ENCODE measurements around the gene NUP214.
A peak's percentile ranks its signal among the peaks of the same experiment; 100 is the strongest.
"Not testable (repeated sequence)": the region's sequence is repeated elsewhere in the genome, so short reads cannot be mapped to it uniquely, and the experiment has no call there.

Gene NUP214

GRCh38 chr9:131167936-131168335 lies 42.5 kb downstream of the NUP214 start:
- DNase-seq: no peak

- no peak for DNase-seq
These were observed 44.3 kb downstream of the NUP214 start for GRCh38 chr9:131169563-131170240.

GRCh38 chr9:131173995-131174394 lies 48.6 kb downstream of the NUP214 start:
- no peak for DNase-seq

GRCh38 chr9:131174681-131175239 lies 49.4 kb downstream of the NUP214 start:
- no peak for DNase-seq

- DNase-seq: no peak
These were observed 52.5 kb downstream of the NUP214 start for GRCh38 chr9:131177898-131178297.

- DNase-seq: peak; percentile 89
These were observed 53.0 kb downstream of the NUP214 start for GRCh38 chr9:131178382-131178781.

GRCh38 chr9:131178926-131179325 lies 53.5 kb downstream of the NUP214 start:
- DNase-seq: peak; percentile 37

GRCh38 chr9:131179561-131180219 lies 54.3 kb downstream of the NUP214 start:
- DNase-seq: no peak

- DNase-seq: peak; percentile 94
These were observed 55.1 kb downstream of the NUP214 start for GRCh38 chr9:131180454-131180853.

GRCh38 chr9:131181091-131181681 lies 55.8 kb downstream of the NUP214 start:
- DNase-seq: peak; percentile 52

- DNase-seq: no peak
These were observed 60.5 kb downstream of the NUP214 start for GRCh38 chr9:131185924-131186323.

- DNase-seq: no peak
These were observed 61.2 kb downstream of the NUP214 start for GRCh38 chr9:131186622-131187021.

- DNase-seq: no peak
These were observed 62.6 kb downstream of the NUP214 start for GRCh38 chr9:131187957-131188356.

- no peak for DNase-seq
These were observed 63.6 kb downstream of the NUP214 start for GRCh38 chr9:131188976-131189375.

GRCh38 chr9:131190191-131190590 lies 64.8 kb downstream of the NUP214 start:
- DNase-seq: no peak

GRCh38 chr9:131191032-131191431 lies 65.6 kb downstream of the NUP214 start:
- not testable (repeated sequence) for DNase-seq

- no peak for DNase-seq
These were observed 66.5 kb downstream of the NUP214 start for GRCh38 chr9:131191857-131192256.

- no peak for DNase-seq
These were observed 67.7 kb downstream of the NUP214 start for GRCh38 chr9:131193051-131193450.

- DNase-seq: no peak
These were observed 69.4 kb downstream of the NUP214 start for GRCh38 chr9:131194762-131195161.

GRCh38 chr9:131197160-131197911 lies 72.0 kb downstream of the NUP214 start:
- DNase-seq: peak; percentile 39

- DNase-seq: no peak
These were observed 72.8 kb downstream of the NUP214 start for GRCh38 chr9:131198041-131198715.

GRCh38 chr9:131201856-131202255 lies 76.5 kb downstream of the NUP214 start:
- no peak for DNase-seq

All from hematopoietic multipotent progenitor cell treated with erythropoietin and hydrocortisone succinate and interleukin-3 and kit ligand, for 6 days (in vitro differentiated cells).